AG20443 (cell line): ENCODE results near the gene SERPING1.

Source experiments
- DNase-seq: peaks from one replicate; pipeline ENCODE4 v3.0.0; 2012; ENCODE audit warnings: low spot score, mixed read lengths

SERPING1 gene

GRCh38 chr11:57597916-57598830, 688 bp downstream of the SERPING1 start:
- peak; percentile 93 for DNase-seq

GRCh38 chr11:57598831-57599155, 1.3 kb downstream of the SERPING1 start:
- DNase-seq, result peak; percentile 46

GRCh38 chr11:57599381-57599780, 1.9 kb downstream of the SERPING1 start:
- no peak for DNase-seq

- no peak for DNase-seq
These were observed 3.8 kb downstream of the SERPING1 start for GRCh38 chr11:57601297-57601696.

GRCh38 chr11:57604296-57605027, 7.0 kb downstream of the SERPING1 start:
- no peak for DNase-seq

GRCh38 chr11:57605028-57605420, 7.5 kb downstream of the SERPING1 start:
- DNase-seq, result no peak

- no peak for DNase-seq
These were observed 12.7 kb downstream of the SERPING1 start for GRCh38 chr11:57610170-57610569.

- DNase-seq, result no peak
These were observed 16.8 kb downstream of the SERPING1 start for GRCh38 chr11:57614234-57614772.

- DNase-seq, result no peak
These were observed 17.8 kb downstream of the SERPING1 start for GRCh38 chr11:57615308-57615707.

- DNase-seq, result no peak
These were observed 19.1 kb downstream of the SERPING1 start for GRCh38 chr11:57616595-57616994.

GRCh38 chr11:57618438-57618837, 21.0 kb downstream of the SERPING1 start:
- no peak for DNase-seq

- DNase-seq, result no peak
These were observed 21.8 kb downstream of the SERPING1 start for GRCh38 chr11:57619331-57619730.

GRCh38 chr11:57620467-57620866, 23.0 kb downstream of the SERPING1 start:
- no peak for DNase-seq

- no peak for DNase-seq
These were observed 24.8 kb downstream of the SERPING1 start for GRCh38 chr11:57622263-57622662.

- no peak for DNase-seq
These were observed 27.4 kb downstream of the SERPING1 start for GRCh38 chr11:57624864-57625263.

- no peak for DNase-seq
These were observed 29.4 kb downstream of the SERPING1 start for GRCh38 chr11:57626895-57627294.

GRCh38 chr11:57630171-57630570, 32.7 kb downstream of the SERPING1 start:
- no peak for DNase-seq

- no peak for DNase-seq
These were observed 34.6 kb downstream of the SERPING1 start for GRCh38 chr11:57632116-57632515.

GRCh38 chr11:57633394-57634070, 36.0 kb downstream of the SERPING1 start:
- DNase-seq, result no peak

GRCh38 chr11:57634311-57634710, 36.8 kb downstream of the SERPING1 start:
- DNase-seq, result no peak

GRCh38 chr11:57635246-57635645, 37.8 kb downstream of the SERPING1 start:
- DNase-seq, result no peak

- DNase-seq, result peak; percentile 29
These were observed 40.1 kb downstream of the SERPING1 start for GRCh38 chr11:57637626-57638004.
